OCI-LY7 (cell line): ENCODE results near the gene RAB7A. TPM values are rescaled to one million over a fixed set of nuclear protein-coding genes. Genes with fewer than 3 reads are reported as not detected.
A peak's percentile ranks its signal among the peaks of the same experiment; 100 is the strongest.

Experiments used
- BruUV-seq: library from RNA; stranded (reverse); fragments of 400-500 nt; replicated peaks from 2 replicates; lab custom pipeline; 2021; lab: Mats Ljungman, UMichigan
- CTCF ChIA-PET: fragments of 300-600 bp; sonication (Branson Sonifier 250); formaldehyde crosslinking; loops from one replicate; lab custom pipeline; 2022; ENCODE audit warnings: antibody characterized with exemption; ENCODE audit not compliant: unreplicated experiment; lab: Charles Lee
- POLR2A ChIA-PET: fragments of 300-600 bp; sonication (Branson Sonifier 250); formaldehyde crosslinking; loops from one replicate; lab custom pipeline; 2022; ENCODE audit warnings: antibody characterized with exemption; lab: Charles Lee
- DNase-seq: peaks from one replicate; pipeline ENCODE4 v3.0.0-alpha.2; 2015; ENCODE audit warnings: low spot score
- H2AFZ ChIP-seq: fragments of 200-600 bp; sonication (generic), shearing (Covaris generic); 2 replicates; pipeline ENCODE4 v1.6.1; 2014; ENCODE audit warnings: mild to moderate bottlenecking, antibody characterized with exemption, low read length, moderate library complexity
- H3K27ac ChIP-seq: fragments of 200-600 bp; sonication (generic); 2 replicates; pipeline ENCODE4 v1.5.1; 2014; ENCODE audit warnings: mixed run types, low read depth, mild to moderate bottlenecking, moderate library complexity, low read length, inconsistent platforms; ENCODE audit not compliant: poor library complexity, severe bottlenecking
- H3K36me3 ChIP-seq: fragments of 200-600 bp; sonication (generic); 2 replicates; pipeline ENCODE4 v1.6.1; 2014; ENCODE audit warnings: mild to moderate bottlenecking, antibody characterized with exemption, low read length, moderate library complexity, mixed read lengths; ENCODE audit not compliant: insufficient read depth
- H3K4me1 ChIP-seq: fragments of 200-600 bp; sonication (generic); 2 replicates; pipeline ENCODE4 v1.5.1; 2014; ENCODE audit warnings: mild to moderate bottlenecking, low read length; ENCODE audit not compliant: insufficient read depth, poor library complexity, severe bottlenecking
- H3K4me2 ChIP-seq: fragments of 200-600 bp; sonication (generic); 2 replicates; pipeline ENCODE4 v1.6.1; 2014; ENCODE audit warnings: mild to moderate bottlenecking, low read length
- H3K4me3 ChIP-seq: fragments of 200-600 bp; sonication (generic); 2 replicates; pipeline ENCODE4 v1.5.1; 2014; ENCODE audit warnings: mild to moderate bottlenecking, low read depth, low read length; ENCODE audit not compliant: poor library complexity, severe bottlenecking
- H3K79me2 ChIP-seq: fragments of 200-600 bp; sonication (generic); 2 replicates; pipeline ENCODE4 v1.6.1; 2016; ENCODE audit warnings: low read depth, mild to moderate bottlenecking, low read length, moderate library complexity, mixed read lengths; ENCODE audit not compliant: insufficient read depth
- H3K9me2 ChIP-seq: fragments of 200-600 bp; sonication (generic); 2 replicates; pipeline ENCODE4 v1.6.1; 2016; ENCODE audit warnings: mild to moderate bottlenecking, low read length, mixed read lengths; ENCODE audit not compliant: insufficient read depth
- H3K9me3 ChIP-seq: fragments of 200-600 bp; sonication (generic); 2 replicates; pipeline ENCODE4 v1.6.1; 2014; ENCODE audit warnings: mild to moderate bottlenecking, mixed run types, low read length, mixed read lengths
- H4K20me1 ChIP-seq: fragments of 200-600 bp; sonication (generic); 2 replicates; pipeline ENCODE4 v1.6.1; 2014; ENCODE audit warnings: mild to moderate bottlenecking, antibody characterized with exemption, low read length, moderate library complexity, mixed read lengths; ENCODE audit not compliant: insufficient read depth
- EZH2phosphoT487 ChIP-seq: fragments of 200-600 bp; sonication (generic); IDR thresholded peaks from 2 replicates; pipeline ENCODE4 v1.6.1; 2018; ENCODE audit warnings: low read depth, borderline replicate concordance, mild to moderate bottlenecking, mixed run types, antibody characterized with exemption, low read length, moderate library complexity, mixed read lengths
- intact Hi-C: fragments of 100-400 bp; cut with micrococcal nuclease; formaldehyde crosslinking; loops from one replicate; pipeline ENCODE4 v1.10.0; 2022; ENCODE audit not compliant: unreplicated experiment
- total RNA-seq, 2 experiments: library from RNA; depleted of rRNA in 1 of 2; stranded (reverse); fragments of >200 nt in 1 of 2; shearing (Covaris generic) in 1 of 2; gene quantifications; 2 replicates each; pipeline ENCODE4 v1.2.3, GENCODE V29; 2014 to 2022
- TF ChIP-seq, protein P1 (sequence below): fragments of 200-600 bp; sonication (generic); conservative IDR thresholded peaks from 2 replicates; pipeline ENCODE4 v1.5.1; 2014; ENCODE audit warnings: mild to moderate bottlenecking, antibody characterized with exemption, low read length, moderate library complexity, mixed read lengths

The RAB7A gene
- total RNA-seq, 2 experiments from 2014 or later: 24.5 to 143 TPM

- no peak overlapping the region for H3K4me2 ChIP-seq
- no peaks in the 10 kb centered on the region for H3K79me2 ChIP-seq
- no peaks in the 10 kb centered on the region for H3K9me2 ChIP-seq
- H3K4me1 ChIP-seq: no peaks in the 10 kb centered on the region
- ChIA-PET CTCF (no interaction called here), POLR2A (no interaction called here)
- no peak for DNase-seq
- TF ChIP-seq EZH2phosphoT487: no peak
- TF ChIP-seq, protein P1, sequence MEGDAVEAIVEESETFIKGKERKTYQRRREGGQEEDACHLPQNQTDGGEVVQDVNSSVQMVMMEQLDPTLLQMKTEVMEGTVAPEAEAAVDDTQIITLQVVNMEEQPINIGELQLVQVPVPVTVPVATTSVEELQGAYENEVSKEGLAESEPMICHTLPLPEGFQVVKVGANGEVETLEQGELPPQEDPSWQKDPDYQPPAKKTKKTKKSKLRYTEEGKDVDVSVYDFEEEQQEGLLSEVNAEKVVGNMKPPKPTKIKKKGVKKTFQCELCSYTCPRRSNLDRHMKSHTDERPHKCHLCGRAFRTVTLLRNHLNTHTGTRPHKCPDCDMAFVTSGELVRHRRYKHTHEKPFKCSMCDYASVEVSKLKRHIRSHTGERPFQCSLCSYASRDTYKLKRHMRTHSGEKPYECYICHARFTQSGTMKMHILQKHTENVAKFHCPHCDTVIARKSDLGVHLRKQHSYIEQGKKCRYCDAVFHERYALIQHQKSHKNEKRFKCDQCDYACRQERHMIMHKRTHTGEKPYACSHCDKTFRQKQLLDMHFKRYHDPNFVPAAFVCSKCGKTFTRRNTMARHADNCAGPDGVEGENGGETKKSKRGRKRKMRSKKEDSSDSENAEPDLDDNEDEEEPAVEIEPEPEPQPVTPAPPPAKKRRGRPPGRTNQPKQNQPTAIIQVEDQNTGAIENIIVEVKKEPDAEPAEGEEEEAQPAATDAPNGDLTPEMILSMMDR: no peak
- no peak overlapping the region for H2AFZ ChIP-seq
- BruUV-seq: no TSS peak
- H3K36me3 ChIP-seq: peaks cover 13% of the 10 kb centered on the region
- intact Hi-C loops: no loop called here
- H3K4me3 ChIP-seq: no peak overlapping the region
- H4K20me1 ChIP-seq: no peaks in the 10 kb centered on the region
- no peak overlapping the region for H3K27ac ChIP-seq
- H3K9me3 ChIP-seq: peaks cover 39% of the 10 kb centered on the region
Measured at GRCh38 chr3:128858167-128858566, 132.2 kb downstream of the RAB7A start.

GRCh38 chr3:128859630-128860029, 133.6 kb downstream of the RAB7A start:
- no peaks in the 10 kb centered on the region for H3K79me2 ChIP-seq
- POLR2A ChIA-PET: interaction anchor here (0.6 kb wide), 1 partner anchor 1689 kb away, joined by 3 read pairs; no protein-coding TSS in a partner anchor
- no peaks in the 10 kb centered on the region for H4K20me1 ChIP-seq
- H3K27ac ChIP-seq: no peak overlapping the region
- H3K4me3 ChIP-seq: no peak overlapping the region
- peaks cover 13% of the 10 kb centered on the region for H3K36me3 ChIP-seq
- H3K9me3 ChIP-seq: peaks cover 32% of the 10 kb centered on the region
- no peaks in the 10 kb centered on the region for H3K4me1 ChIP-seq
- H2AFZ ChIP-seq: no peak overlapping the region
- intact Hi-C loops: no loop called here
- BruUV-seq: no TSS peak
- H3K9me2 ChIP-seq: no peaks in the 10 kb centered on the region
- CTCF ChIA-PET: no interaction called here
- no peak overlapping the region for H3K4me2 ChIP-seq
- DNase-seq: peak; percentile 52
- TF ChIP-seq, protein P1: no peak
- TF ChIP-seq EZH2phosphoT487: no peak

DNA sequence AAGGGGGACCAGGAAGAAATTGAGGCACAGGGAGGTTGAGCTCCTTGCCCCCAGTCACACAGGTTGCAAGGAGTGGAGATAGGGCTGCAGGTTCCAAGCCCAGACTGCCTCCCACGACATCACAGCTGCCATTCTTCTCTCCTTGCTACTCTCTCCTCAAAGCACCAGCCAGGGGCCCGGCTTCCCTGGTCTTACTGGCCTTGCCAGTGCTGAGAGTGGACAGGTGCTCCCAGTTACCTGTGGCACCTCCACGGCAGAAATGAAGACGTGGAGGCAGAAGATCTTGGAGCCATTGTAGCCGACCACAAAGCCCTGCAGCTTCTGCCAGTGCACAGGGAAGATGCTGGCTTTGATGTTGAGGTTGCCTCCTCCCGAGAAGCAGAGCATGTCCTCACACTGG, 135.5 kb downstream of the RAB7A start:
- H3K9me3 ChIP-seq: peaks cover 18% of the 10 kb centered on the region; the same call in 1 of the 2 replicates
- ChIA-PET POLR2A (no interaction called here), CTCF (no interaction called here)
- H3K4me2 ChIP-seq: no peak overlapping the region
- intact Hi-C loops: no loop called here
- H4K20me1 ChIP-seq: no peaks in the 10 kb centered on the region
- H3K4me1 ChIP-seq: no peaks in the 10 kb centered on the region
- H3K36me3 ChIP-seq: peaks cover 13% of the 10 kb centered on the region
- H3K9me2 ChIP-seq: no peaks in the 10 kb centered on the region
- H3K4me3 ChIP-seq: no peak overlapping the region
- no peak overlapping the region for H3K27ac ChIP-seq
- H2AFZ ChIP-seq: no peak overlapping the region
- TF ChIP-seq, protein P1: no peak
- TF ChIP-seq EZH2phosphoT487: no peak
- BruUV-seq: no TSS peak
- no peak for DNase-seq
- no peaks in the 10 kb centered on the region for H3K79me2 ChIP-seq
